Measurements from ENCODE around the gene CHRM3. TPM values are rescaled to one million over a fixed set of nuclear protein-coding genes. Genes with fewer than 3 reads are reported as not detected.

The CHRM3 gene
- total RNA-seq, 1 donor from 2014 or later: 1.2 TPM

DNA sequence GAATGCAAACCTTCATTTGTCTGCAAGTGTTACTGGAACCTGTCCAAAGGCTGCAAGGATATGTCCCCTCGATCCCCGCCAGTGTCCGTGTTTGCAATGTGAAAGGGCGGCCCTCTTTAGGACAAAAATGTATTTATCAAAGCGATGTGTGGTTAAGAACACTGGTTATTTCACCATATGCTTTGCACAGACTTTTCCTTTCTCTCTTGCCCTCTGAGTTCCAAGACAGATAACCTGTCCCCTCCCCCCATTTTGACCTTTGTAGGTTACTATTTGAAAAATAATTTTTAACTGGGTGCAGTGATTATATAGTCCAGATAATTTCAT is 1.8 kb downstream of the CHRM3 start:
- intact Hi-C loops (cut with DNase I): no loop called here
- peaks cover 16% of the 10 kb centered on the region for H3K4me1 ChIP-seq
- TF ChIP-seq POLR2A (IDR thresholded peaks at IDR 0.05) (no peak), POLR2AphosphoS5 (IDR thresholded peaks at IDR 0.05; ENCODE audit: insufficient read depth in 1 of 2, low read depth in 1 of 2) (no peak)
- TF ChIP-seq, protein P1, sequence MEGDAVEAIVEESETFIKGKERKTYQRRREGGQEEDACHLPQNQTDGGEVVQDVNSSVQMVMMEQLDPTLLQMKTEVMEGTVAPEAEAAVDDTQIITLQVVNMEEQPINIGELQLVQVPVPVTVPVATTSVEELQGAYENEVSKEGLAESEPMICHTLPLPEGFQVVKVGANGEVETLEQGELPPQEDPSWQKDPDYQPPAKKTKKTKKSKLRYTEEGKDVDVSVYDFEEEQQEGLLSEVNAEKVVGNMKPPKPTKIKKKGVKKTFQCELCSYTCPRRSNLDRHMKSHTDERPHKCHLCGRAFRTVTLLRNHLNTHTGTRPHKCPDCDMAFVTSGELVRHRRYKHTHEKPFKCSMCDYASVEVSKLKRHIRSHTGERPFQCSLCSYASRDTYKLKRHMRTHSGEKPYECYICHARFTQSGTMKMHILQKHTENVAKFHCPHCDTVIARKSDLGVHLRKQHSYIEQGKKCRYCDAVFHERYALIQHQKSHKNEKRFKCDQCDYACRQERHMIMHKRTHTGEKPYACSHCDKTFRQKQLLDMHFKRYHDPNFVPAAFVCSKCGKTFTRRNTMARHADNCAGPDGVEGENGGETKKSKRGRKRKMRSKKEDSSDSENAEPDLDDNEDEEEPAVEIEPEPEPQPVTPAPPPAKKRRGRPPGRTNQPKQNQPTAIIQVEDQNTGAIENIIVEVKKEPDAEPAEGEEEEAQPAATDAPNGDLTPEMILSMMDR (IDR thresholded peaks at IDR 0.05): no peak
- H3K4me3 ChIP-seq: peak overlapping the region in 1 of 2 donors; percentile 30
- no peaks in the 10 kb centered on the region for H3K9me3 ChIP-seq
- H3K36me3 ChIP-seq: no peaks in the 10 kb centered on the region
- no peak overlapping the region for H3K27ac ChIP-seq
- H3K27me3 ChIP-seq: no peaks in the 10 kb centered on the region
- DNase-seq (ENCODE audit: extremely low spot score in 2 of 2): no peak

DNA sequence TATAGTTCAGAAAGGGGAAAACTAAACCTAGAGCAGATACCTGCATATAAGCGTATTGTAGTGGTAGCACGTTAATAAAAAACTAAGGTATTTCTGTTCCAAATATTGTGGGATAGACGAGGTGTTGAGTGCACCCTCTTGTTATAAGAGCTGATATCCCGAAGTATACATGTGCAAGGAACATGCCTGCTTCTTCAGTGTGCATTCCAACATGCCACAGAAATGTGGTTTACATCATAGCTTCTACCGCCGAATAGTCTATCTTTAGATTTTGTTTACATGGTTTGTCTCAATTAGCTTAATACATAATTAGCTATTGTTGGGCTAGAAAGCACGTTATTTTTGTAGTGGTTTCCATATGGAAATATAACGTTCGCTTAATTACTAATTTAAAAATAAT is 2.2 kb downstream of the CHRM3 start:
- H3K4me3 ChIP-seq: no peak overlapping the region
- no peak overlapping the region for H3K27ac ChIP-seq
- intact Hi-C loops (cut with DNase I): no loop called here
- no peaks in the 10 kb centered on the region for H3K27me3 ChIP-seq
- H3K9me3 ChIP-seq: no peaks in the 10 kb centered on the region
- TF ChIP-seq POLR2AphosphoS5 (IDR thresholded peaks at IDR 0.05; ENCODE audit: insufficient read depth in 1 of 2, low read depth in 1 of 2): no peak
- TF ChIP-seq, protein P1 (IDR thresholded peaks at IDR 0.05): no peak
- no peak for TF ChIP-seq POLR2A (IDR thresholded peaks at IDR 0.05)
- no peaks in the 10 kb centered on the region for H3K36me3 ChIP-seq
- peaks cover 16% of the 10 kb centered on the region for H3K4me1 ChIP-seq
- DNase-seq (ENCODE audit: extremely low spot score in 2 of 2): no peak

DNA sequence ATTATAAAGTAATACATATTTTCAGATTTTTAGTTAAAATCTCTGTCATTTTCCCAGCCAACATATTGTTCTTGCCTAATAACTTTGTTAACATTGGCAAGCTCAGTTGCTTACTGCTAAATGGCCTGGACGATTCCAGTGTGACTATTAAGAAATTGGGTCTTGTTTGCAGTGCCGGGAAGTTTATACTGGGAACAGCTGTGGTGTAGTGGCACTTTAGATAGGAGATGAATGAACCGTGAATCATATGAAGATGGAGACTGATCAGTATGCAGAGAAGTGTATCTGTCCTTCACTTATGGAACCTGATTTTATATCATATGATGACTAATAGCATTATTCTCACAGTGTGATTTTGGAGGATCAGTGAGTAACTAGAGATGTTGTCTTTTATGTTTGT is 3.3 kb downstream of the CHRM3 start:
- no peaks in the 10 kb centered on the region for H3K27me3 ChIP-seq
- peaks cover 16% of the 10 kb centered on the region for H3K4me1 ChIP-seq
- no peaks in the 10 kb centered on the region for H3K36me3 ChIP-seq
- TF ChIP-seq, protein P1 (IDR thresholded peaks at IDR 0.05): no peak
- TF ChIP-seq POLR2A (IDR thresholded peaks at IDR 0.05) (no peak), POLR2AphosphoS5 (IDR thresholded peaks at IDR 0.05; ENCODE audit: insufficient read depth in 1 of 2, low read depth in 1 of 2) (no peak)
- H3K27ac ChIP-seq: no peak overlapping the region
- intact Hi-C loops (cut with DNase I): no loop called here
- DNase-seq (ENCODE audit: extremely low spot score in 2 of 2): no peak
- H3K4me3 ChIP-seq: no peak overlapping the region
- H3K9me3 ChIP-seq: no peaks in the 10 kb centered on the region

DNA sequence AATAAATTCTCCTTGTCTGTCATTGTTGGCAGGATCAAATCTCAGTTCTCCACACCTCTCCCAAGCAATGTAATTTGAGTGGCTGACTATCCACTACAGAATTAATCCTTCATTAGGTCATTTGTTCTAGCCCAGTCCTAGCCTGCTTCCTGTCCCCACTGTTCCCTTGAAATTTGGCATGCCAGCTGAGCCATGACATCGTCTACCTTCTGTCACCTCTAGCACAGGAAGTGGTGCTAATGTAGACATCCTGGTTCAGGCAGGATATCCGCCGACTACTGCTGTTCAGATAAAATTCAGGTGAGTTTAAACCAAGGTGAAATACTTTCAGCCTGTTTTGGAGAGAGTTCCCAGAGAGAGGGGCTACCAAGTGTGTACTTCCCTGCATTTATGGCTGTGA is 5.9 kb downstream of the CHRM3 start:
- no peak for DNase-seq (ENCODE audit: extremely low spot score in 2 of 2)
- no peak overlapping the region for H3K27ac ChIP-seq
- H3K27me3 ChIP-seq: no peaks in the 10 kb centered on the region
- no peak overlapping the region for H3K4me3 ChIP-seq
- no peaks in the 10 kb centered on the region for H3K9me3 ChIP-seq
- H3K4me1 ChIP-seq: peaks cover 7% of the 10 kb centered on the region
- H3K36me3 ChIP-seq: no peaks in the 10 kb centered on the region
- intact Hi-C loops (cut with DNase I): no loop called here
- TF ChIP-seq, protein P1 (IDR thresholded peaks at IDR 0.05): no peak
- TF ChIP-seq POLR2A (IDR thresholded peaks at IDR 0.05) (no peak), POLR2AphosphoS5 (IDR thresholded peaks at IDR 0.05; ENCODE audit: insufficient read depth in 1 of 2, low read depth in 1 of 2) (no peak)

DNA sequence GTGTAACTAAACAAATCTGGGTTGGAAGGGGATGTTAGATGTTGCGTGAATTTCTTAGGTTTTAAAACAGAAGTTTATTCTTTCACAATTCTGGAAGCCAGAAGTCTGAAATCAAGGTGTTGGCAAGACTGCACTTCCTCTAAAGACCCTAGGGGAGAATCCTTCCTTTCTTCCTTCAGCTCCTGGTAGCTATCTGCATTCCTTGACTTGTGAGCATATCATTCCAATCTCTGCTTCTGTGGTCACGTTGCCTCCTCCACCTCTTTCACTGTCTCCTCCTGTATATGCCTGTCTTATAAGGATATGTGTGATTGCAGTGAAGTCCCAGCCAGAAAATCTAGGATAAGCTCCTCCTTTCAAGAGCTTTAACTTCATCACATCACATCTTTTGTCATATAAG is 7.7 kb downstream of the CHRM3 start:
- no peak for DNase-seq (ENCODE audit: extremely low spot score in 2 of 2)
- no peak overlapping the region for H3K27ac ChIP-seq
- H3K27me3 ChIP-seq: no peaks in the 10 kb centered on the region
- H3K36me3 ChIP-seq: no peaks in the 10 kb centered on the region
- no peaks in the 10 kb centered on the region for H3K4me1 ChIP-seq
- H3K9me3 ChIP-seq: no peaks in the 10 kb centered on the region
- intact Hi-C loops (cut with DNase I): no loop called here
- H3K4me3 ChIP-seq: no peak overlapping the region
- TF ChIP-seq POLR2AphosphoS5 (IDR thresholded peaks at IDR 0.05; ENCODE audit: insufficient read depth in 1 of 2, low read depth in 1 of 2) (no peak), POLR2A (IDR thresholded peaks at IDR 0.05) (no peak)
- TF ChIP-seq, protein P1 (IDR thresholded peaks at IDR 0.05): no peak
